ENCODE measurements around the gene PRPS2.

The PRPS2 gene

DNA sequence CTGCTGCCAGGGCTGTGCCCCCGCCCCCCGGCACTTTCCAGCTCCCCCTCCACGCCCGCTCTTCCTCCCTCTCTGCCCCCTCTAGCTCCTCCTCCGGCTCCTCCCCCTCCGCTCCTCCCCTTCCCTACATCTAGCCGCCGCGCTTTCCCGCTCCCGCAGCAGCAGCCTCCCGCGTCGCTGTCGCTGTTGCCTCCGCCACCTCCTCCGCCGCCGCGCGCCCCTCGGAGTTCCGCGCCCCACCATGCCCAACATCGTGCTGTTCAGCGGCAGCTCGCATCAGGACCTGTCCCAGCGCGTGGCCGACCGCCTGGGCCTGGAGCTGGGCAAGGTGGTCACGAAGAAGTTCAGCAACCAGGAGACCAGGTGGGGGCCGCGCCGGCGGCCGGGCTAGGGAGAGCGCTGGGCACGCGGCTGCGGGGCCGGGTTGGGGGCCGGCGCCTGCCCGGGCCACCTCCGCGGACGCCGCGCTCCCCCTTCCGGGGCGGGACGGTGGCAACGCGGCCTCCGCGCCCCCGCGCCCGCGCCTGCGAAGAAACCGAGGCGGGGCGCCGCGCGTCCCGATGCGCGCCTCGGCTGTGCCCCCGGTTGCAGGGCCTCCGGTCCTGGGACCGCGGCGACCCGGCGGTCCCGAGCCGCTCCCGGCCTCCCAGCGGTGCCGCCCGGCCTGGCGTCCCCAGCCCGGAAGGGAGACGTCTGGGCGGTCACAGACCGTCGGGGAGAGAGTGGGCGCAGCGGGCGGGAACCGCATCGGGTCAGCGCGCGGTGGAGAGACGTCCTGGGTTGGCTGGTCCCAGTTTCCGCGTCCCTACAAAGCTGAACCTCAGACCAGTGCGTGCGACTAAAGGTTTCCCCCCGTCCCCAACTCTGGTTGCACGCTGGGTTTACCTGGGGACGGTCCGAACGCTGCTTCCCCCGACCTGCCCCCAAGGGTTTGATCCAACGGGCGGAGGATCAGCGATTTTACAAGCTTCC lies at the start of gene PRPS2:
TSS of gene PRPS2 (plus strand) at position 156 of the 972 bp plus-strand sequence. CDS start at position 242, 86 bp downstream.
- peak; percentile 21 to 38 (median 32) for DNase-seq

DNA sequence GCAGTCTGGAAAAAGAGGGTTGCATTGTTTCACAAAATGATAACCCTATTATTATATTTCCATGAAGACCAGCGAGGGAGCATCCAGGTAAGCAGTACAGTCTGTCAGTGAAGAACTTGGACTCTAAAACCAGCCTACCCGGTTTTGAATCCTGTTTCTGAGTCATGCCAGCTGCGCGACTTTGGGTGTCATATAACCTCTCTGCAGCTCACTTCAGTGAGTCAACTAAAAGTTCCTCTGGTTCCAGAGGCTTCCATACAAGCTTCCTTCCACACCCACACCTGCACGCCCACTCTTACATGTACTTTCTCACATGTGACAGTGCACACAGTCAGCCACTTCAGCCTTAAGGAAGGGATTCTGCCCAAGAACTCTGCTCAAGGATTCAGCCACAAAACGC lies 49.8 kb upstream of the PRPS2 start:
- DNase-seq, result no peak

DNA sequence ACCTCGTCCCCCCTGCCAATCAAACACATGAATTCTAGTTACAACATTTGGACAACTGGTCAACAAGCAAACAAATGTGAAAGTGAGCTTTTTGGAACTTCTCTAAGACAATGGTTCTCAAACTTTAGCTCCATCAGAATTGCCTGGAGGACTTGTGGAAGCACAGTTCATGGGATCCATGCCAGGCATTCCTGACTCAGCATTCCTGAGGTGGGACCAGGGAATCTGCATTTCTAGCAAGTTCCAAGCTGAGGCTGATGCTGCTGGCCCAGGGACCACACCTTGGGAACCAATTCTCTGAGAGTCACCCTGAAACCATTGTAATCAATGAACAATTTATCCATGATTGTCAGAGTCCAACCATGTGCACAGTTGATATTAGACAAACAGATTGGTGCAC lies 43.8 kb upstream of the PRPS2 start:
- no peak for DNase-seq

DNA sequence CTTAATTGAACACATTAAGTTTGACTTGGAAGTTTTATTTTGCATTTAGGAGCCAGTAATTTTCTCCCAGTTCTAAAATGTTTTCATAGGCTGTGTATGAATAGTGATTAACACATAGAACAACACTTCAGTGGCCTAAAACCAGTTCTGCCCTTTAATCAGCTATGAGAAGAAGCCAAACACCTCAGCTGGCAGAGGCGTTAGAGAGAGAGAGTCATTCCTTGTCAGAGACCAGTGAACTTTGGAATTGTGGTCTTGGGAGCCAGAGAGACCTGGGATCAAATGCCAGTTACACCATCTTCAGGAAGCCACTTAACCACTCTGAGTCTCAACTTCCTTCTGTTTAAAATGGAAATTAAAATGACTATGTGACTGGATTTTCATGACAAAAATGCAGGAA lies 39.3 kb upstream of the PRPS2 start:
- no peak for DNase-seq

DNA sequence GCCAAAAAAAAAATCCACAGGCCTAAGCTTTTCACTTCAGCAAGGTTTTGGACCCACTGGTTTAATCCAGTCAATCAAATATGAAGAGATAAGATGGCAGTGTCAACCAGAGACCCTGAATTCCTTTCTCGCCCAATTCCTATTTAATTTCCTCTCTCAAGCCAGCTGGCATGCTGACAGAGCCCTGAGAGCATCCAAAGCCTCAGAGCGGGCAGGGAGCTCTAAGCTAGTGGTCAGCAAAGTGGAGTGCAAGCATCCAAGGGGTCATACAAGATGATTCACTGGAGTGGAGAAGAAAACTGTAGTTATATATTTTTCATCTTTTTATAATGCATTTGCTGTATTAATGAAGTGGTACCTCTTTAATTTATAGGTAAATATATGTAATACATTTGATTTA lies 37.8 kb upstream of the PRPS2 start:
- DNase-seq, result no peak

DNA sequence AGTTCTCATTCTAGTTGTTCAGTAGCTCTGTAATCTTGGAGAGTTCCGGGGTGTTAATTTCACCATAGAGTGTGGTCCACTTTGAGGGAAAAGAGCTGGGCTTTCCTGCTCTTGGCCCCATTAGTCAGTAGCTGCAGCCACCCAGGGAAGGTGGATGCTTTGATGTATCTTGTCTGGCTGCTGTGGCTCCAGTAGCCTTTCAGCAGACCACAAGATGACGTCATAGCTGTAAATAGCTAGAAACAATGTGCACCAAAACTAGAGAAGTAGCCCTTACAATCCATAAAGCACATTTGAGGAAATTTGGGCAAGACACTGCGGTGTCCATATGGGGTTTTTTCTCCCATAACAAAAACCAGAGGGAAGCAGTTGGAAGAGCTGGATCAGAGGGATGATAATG lies 32.9 kb upstream of the PRPS2 start:
- DNase-seq, result no peak

- no peak for DNase-seq
These were observed 23.4 kb upstream of the PRPS2 start for GRCh38 chrX:12767856-12768255.

DNA sequence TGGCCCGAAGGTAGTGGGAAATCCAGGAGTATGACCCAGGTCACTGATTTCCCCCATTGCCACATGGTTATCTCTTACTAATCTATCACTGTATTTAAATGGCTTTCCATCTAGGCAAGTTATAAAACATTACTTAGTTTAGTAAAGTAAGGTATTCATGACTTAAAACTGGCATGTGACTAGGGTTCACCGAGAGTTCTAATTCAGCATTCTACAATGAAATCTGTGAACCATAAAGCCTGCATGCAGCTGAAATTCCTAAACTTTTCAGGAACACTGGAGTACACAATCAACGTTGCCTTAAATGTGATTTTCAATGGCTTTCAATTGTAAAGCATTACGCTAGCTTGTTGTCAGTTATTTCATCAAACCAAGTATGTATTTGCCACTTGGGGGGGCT lies 22.7 kb upstream of the PRPS2 start:
- DNase-seq, result no peak

GRCh38 chrX:12770440-12770839 lies 20.8 kb upstream of the PRPS2 start:
- no peak for DNase-seq

DNA sequence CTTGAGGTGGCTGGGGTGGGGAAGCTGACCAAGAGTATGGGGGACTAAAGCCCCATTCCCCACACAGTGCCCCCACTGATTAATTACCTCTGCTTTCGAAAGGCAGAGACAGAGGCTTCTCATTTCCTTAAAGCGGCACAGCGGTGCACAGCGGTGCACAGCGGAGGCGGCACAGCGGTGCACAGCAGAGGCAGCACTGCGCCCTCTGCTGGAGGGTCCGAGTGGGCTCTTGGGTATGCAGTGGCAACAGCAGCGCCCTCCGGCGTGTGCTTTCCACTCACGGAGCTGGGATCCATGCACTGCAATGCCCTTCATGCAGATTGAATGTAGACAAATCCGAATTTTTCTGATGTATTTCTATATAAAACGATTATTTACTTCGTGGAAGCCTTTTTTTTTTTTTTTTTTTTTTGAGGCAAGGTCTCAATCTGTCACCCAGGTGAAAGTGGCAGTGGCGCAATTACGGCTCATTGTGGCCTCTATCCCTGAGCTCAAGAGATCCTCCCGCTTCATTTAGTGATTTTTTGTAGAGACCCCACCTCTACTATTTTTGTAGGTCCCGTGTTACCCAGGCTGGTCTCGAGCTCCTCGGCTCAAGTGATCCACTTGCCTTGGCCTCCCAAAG lies 19.7 kb upstream of the PRPS2 start:
- peak; percentile 27 to 50 (median 38) for DNase-seq

DNA sequence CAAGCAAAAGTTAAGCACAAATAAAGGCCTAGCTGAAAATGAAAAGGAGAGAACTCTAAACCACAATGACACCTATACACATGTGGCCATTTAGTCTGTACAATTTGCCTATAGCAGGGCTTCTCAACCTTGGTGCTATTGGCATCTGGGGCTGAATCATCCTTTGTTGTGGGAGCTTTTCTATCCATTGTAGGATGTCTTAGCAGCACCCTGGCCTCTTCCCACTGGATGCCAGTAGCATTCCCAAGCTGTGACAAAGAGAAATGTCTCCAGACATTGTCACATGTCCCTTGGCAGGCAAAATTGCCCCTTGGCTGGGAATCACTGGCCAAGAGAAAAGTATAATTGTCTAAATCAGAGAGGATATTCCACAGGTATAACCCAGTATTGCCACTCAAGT lies 13.5 kb upstream of the PRPS2 start:
- DNase-seq, result no peak

GRCh38 chrX:12779534-12779933 lies 11.7 kb upstream of the PRPS2 start:
- DNase-seq, result no peak

- no peak for DNase-seq
These were observed 2.6 kb upstream of the PRPS2 start for GRCh38 chrX:12788645-12789044.

DNA sequence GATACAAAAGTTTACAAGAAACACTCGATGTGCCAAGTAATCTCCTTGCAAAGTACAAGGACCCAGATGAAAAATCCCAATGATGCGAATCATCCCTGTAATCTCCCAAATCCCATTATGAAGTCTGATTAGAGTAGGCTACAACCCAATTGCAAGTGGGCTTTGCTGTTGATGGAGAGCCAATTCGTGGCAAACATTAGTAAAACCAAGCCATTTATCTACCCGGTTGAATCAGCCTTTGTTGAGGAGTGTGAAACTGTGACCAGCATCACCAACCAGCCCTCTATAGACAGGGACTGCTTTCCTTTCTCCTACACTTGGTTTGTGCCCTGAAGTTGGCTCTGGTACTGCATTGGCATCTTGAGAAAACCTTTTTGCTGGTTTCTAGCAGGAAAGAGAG lies 1.2 kb upstream of the PRPS2 start:
- DNase-seq, result no peak

DNA sequence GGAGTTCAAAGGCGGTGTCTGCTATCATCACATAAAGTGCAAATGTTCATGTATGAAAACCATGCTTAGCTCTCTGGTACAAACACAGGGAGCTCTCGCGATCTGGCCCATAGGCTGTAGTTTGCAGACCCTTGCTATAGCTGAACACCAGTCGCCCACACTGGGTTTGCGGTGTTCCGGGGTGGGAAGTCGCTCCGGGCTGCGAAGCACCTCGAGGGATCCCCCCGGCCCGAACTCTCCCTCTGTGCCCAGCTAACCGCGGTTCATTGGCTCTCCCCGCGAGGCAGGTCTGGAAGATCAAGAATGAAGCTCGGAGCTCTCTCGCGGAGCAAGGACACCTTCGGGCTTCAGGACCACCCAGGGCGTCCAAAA lies 341 bp upstream of the PRPS2 start:
- no peak for DNase-seq

DNA sequence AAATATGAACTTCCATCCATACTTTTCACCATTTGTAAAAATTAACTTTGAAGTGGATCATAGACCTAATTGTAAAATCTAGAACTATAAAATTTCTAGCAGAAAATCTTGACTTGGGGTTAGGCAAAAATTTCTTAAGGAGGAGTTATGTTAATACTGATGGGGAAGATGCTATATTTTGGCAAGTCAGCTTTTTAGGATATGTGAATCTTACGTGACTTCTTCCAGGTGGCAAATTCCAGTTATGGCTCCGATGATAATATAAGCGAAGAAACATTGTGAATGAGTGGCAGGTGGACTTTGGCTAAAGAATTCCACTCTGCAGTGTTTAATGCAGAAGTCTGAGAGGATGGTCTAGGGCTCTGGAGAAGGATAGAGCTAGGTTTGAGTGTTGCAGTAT lies 1.5 kb downstream of the PRPS2 start:
- DNase-seq, result no peak

GRCh38 chrX:12794654-12795053 lies 3.4 kb downstream of the PRPS2 start:
- DNase-seq, result no peak

DNA sequence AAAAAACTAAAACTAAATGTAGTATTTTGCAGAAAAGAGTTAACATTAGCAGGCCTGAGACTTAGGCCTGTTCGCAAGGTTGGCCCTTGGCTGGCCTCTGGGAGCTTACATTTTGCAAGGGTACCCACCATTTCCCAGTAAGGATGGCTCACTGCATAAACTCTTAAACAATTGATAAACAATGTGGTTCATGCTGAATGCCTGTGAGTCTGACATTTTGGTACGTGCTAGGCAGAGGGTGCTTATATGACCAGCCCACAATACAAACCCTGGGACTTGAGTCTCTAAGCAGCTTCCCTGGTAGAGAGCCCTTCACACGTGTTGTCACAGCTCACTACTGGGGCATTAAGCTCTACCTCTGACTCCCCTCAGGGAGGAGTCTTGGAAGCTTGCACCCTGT lies 7.4 kb downstream of the PRPS2 start:
- DNase-seq, result no peak

- DNase-seq, result no peak
These were observed 7.9 kb downstream of the PRPS2 start for GRCh38 chrX:12799118-12799517.

DNA sequence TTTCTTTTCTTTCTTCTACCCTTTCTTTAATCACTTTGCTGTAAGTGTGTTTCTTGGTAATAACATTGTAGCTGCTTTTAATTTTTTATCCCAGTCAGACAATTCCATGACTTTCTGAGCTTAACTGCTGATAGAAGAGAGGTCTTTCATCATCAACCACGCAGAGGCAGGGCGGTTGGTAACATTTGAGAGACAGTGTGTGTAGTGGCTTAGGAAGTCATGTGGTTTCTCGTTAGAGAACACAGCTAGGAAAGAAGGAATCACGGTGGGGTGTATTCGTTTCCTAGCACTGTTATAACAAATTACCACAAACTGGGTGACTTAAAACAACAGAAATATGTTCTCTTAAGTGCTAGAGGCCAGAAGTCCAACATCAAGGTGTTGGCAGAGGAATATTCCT lies 11.5 kb downstream of the PRPS2 start:
- no peak for DNase-seq

GRCh38 chrX:12804655-12805054 lies 13.4 kb downstream of the PRPS2 start:
- DNase-seq, result no peak

DNA sequence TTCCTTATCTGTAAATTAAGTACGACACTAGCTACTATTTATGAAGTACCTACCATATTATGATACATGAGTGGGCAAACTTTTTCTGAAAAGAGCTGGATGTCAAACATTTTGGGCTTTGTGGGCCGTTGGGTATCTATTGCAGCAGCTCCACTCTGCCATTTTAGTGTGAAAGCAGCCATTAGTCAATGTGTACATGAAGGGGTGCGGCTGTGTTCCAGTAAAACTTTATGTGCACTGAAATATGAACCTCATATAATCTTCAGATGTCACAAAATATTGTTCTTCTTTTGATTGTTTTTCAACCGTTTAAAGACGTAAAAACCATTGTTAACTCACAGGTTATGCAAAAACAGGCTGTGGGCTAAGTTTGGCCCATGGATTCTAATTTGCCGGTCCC lies 14.1 kb downstream of the PRPS2 start:
- DNase-seq, result no peak

DNA sequence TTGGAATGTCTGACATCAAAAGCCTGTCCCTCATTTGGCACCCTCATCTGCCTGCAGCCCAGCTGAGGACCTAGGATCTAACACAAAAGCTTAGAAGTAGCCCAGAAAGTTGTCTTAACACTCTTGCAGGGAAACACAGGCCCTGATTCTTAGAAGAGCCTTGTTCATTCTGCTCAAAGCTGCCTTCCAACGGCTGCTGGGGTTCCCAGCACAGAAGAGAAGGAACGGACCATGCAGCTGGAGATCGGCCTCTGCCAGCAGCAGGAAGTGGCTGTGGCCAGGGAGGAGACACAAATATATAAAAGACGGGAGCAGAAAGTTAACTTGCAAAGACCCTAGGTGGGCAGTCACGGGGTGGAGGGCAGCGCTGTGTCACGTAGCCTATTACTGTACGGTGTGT lies 20.4 kb downstream of the PRPS2 start:
- DNase-seq, result no peak

GRCh38 chrX:12814420-12814819 lies 23.2 kb downstream of the PRPS2 start:
- DNase-seq, result peak; percentile 0 to 2 (median 1)

GRCh38 chrX:12817528-12817927 lies 26.3 kb downstream of the PRPS2 start:
- DNase-seq, result no peak

Measured in activated CD4-positive, CD25-positive, alpha-beta regulatory T cell (primary cell).